NCI-H748 treated with DMSO at 0.1 percent for 48 hours (cell line): ENCODE measurements around the gene PLAAT1.

Source experiments
- DNase-seq: peaks from one replicate; lab custom pipeline; 2025; lab: John Stamatoyannopoulos, UW

The PLAAT1 gene

DNA sequence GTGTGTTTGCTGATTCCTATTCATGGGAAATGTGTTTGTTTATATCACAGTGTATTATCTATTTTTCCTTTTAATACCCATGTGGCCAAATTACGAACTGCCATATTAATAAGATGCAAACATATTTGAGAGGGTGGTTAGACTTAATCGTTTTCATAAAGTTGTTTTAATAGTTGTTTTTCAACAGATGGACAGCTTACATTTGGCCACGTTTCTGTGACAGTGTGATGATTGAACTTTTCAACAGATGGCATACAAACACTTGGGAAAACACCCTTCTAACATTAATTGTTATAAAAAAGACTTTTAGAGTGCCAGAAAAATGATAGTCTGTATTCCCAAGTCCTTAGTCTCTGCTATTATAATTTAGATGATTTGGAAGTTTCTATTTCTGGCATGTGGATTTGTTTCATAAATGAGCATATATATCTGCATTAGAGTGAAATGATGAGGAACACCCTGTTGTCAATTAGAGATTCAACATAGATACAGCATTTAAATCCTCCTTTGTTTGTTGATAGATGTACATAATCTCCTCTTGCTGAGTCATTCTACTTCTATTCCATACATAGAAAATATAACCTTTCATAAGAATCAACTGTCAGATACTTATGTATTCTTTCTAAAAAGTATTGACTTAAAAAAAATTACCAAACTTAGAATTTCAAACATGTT, 13.1 kb downstream of the PLAAT1 start:
- no peak for DNase-seq

DNA sequence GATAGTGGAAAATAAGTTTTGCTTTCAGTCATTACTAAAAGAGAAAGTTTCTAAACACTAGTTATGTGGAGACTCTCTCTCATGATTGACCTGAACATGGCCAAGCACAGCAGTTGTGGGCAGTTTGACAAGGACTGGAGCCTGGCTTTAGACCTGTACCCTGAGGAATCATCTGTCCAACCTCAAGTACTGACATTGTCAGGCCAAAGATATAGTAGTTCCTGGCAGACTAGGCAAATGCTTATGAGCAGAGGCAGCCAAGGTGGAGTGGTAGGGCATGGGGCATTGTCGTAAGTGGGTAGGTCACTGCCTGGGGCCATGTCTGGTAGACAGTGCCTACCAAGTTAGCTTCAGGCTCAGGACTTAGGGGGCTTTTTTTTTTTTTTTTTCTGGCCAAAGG, 20.9 kb downstream of the PLAAT1 start:
- DNase-seq = no peak

DNA sequence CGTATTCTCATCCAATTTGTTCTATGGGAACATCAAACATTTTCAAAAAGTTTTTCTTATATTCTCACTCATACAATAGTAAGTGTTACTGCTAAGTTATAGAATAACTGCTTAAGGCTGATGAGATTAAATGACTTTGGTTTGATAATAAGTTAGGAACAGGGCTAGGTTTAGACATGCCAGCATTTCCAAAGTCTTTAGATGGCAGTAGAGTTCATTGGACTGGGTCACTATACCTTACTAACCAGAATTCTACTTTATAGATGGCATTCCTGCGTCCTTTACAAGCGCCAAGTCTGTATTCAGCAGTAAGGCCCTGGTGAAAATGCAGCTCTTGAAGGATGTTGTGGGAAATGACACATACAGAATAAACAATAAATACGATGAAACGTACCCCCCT, 21.7 kb downstream of the PLAAT1 start:
- no peak for DNase-seq

DNA sequence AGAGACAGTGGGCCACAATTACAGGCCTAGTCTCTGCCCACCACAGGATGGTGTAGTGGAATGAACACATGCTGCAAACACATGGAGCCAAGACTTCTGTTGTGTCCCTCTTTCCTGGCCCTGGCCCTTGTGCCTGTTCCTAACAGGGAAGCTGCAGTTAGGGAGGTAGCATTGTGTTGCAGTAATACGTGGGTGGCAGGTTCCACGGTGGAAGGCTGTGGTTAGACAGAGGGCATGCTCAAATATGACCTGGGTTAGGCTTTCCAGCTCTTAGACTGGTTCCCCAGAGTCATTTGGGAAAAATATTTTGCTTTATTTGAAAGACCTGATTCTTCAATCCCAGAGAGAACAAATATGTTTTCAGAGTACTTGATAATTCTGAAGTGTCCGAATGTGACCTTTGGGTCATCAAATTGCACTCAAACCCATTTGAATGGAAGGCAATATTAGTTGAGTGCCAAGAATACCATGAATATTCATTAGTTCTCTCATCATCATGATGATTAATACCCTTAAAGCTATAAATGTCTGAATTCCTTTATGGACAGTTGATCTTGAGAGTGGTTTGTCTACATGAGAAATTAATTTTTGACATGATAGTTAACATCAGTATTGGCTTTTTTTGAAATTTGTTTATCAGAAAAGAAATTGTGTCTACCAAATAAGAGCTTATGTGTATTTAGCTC, 28.5 kb downstream of the PLAAT1 start:
- DNase-seq = no peak

DNA sequence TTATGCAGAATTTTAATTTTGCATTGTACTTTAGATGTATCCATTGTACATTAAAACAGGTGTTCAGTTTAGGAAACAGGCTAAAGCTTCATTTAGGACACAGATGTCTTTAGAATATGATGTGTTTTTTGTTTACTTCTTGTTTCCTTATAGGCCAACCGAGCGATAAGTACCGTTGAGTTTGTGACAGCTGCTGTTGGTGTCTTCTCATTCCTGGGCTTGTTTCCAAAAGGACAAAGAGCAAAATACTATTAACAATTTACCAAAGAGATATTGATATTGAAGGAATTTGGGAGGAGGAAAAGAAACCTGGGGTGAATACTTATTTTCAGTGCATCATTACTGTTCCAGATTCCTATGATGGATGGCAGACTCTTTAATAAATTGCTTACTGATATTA, 29.4 kb downstream of the PLAAT1 start:
- no peak for DNase-seq

DNA sequence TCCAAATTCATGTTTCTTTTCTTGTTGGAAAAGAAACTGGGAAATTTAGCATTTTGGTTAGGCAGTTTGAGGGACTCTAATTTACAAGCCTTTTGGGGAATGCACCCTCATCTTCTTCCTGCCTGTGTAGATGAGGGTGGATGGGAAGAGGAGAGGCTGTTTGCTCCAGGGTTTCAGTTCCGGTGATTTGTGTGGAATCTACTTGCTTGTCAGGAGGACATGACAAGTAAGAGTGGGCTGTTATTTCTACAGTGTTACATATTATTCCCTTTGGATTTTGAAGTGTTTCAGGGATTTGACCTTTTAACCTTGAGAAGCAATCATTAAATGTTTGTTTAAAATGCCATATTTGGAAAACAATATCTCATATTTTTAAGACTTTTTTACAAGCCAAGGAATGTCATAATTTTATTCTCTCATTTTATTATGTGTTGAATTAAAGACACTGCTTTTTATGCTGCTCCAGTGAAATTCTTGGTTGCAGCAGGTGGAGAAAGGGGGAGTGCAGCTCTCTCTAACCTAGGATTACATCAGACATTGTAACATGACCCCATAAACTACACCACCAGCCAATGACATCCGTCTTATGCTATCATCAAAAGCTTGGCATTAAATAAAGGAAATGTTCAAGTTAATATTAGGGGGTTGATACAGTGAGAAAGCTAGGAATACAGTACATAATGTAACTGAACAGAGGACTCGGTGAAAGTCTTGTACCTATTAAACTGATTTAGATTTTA, 30.2 kb downstream of the PLAAT1 start:
- DNase-seq = no peak

DNA sequence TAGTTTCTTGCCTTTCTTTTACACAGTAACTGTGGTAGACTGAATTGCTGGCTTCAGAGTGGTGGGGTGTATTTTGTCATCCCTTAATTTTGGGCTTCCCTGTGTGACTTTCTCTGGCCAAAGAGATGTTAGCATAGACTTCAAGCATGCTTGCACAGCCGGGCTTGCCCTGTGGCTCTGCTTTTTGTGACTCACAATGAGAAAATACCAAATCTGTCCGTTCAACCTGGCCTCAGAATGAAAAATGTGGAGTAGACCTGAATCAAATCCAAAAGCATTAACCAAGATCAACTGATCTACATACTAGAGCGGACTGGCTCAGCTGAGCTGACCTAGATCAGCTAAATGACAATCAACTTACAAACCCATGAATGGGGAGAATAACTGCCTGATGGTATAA, 51.4 kb downstream of the PLAAT1 start:
- no peak for DNase-seq

DNA sequence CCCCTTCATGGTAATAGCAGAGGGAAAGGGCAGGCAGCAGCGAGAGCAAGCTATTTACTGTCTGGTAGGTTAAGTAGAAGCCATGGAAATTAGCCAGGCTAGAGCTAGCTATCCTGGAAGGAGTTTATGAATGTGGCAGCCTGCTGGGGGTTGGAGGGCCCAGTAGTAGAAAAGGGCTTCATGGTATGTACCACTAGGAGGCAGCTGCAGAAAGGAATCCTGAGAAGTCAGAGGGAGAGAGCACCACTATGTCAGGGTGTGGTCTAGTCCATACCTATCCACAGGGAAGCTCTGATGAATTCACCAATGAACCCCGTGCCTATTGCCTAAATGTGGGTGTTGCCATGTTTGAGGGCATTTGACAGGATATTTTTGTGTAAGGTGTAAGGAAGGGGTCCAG, 55.0 kb downstream of the PLAAT1 start:
- no peak for DNase-seq

DNA sequence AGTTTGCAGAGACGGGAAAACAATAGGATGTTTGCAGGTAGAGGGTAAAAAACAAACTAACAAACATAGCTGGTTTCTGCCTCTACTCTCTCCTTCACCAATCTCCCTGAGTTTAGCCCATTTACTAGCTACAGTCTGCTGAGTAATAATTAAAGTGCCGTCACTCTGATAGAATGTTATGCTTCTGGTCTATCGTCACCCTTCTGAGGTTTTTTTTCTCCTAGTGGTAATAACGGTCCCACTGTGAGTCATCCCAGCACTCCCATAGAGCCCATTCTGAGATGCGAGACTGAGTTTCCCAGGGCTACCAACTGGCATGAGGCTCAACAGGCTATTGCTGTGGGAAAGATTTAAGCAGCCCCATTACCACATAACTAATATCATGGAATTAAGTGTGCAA, 56.4 kb downstream of the PLAAT1 start:
- no peak for DNase-seq

DNA sequence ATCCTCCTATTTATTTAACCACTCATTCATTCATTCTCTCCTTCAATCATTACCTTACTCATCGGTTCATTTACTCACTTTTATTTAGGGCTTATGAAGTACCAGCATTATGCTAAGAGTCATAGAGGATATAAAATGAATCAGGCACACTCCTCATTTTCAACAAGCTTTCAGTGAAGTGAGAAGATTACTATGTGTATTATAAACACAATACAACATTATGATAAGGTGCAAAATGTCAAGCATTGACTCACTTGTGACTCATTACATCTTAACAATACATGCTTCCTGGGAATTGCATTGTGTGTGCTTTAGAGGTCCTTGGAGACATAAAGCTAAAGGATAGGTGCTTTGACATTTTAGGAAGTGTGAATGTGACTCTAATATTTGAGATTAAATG, 60.4 kb downstream of the PLAAT1 start:
- DNase-seq = no peak

DNA sequence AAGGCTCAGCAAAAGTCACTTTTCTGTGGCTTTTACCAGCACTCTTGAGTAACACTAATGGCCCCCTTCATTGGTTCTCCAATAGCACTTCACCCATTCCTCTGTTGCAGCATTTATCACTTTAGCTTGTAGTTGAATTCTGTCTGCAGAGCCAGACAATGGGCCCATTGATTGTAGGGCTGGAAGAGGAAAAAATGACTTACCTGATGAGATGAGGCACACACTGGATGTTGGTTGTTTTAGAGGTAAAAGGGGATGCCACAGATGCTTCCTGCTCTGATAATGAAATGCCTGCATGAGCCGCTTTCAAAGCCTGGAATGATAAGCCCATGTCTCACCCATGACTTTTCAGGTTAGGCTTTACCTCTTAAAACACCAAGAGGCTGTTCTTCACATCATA, 64.3 kb downstream of the PLAAT1 start:
- no peak for DNase-seq

DNA sequence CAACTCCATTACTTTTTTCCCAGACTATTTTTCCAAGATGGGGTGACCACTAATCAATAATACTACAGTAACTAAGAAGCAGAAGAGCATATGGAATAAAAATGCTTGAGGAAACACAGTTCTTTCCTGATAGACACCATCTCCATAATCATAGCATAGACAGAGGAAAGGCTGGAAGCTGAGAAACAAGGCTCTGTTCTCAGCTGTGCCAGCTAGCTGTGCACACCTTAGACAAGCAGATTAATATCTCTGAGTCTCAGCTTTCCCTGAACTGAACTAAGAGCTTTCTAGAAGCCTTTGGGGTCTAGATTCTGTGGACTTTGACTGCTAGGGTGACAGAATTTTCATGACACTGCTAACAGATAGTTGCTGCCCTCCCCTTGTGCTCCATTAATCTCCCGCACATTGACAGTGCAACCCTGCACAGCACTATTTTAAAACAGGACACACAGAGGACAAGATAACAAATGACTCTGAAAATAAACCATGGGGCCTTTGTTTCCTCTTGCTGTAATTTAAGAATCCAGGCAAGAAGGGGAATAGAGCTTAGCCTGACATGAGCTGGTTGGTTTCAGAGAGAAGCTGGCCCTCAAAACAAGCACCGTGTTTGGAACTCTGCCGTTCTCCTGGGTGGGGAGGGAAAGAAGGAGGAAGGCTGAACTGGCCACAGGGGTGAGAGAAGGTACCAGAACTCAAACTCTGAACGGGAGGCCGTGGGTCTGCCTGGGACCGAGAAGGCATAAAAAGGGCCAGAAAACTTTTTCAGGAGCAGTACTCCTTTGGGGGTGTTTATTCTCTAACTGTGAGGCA, 70.1 kb downstream of the PLAAT1 start:
- no peak for DNase-seq

DNA sequence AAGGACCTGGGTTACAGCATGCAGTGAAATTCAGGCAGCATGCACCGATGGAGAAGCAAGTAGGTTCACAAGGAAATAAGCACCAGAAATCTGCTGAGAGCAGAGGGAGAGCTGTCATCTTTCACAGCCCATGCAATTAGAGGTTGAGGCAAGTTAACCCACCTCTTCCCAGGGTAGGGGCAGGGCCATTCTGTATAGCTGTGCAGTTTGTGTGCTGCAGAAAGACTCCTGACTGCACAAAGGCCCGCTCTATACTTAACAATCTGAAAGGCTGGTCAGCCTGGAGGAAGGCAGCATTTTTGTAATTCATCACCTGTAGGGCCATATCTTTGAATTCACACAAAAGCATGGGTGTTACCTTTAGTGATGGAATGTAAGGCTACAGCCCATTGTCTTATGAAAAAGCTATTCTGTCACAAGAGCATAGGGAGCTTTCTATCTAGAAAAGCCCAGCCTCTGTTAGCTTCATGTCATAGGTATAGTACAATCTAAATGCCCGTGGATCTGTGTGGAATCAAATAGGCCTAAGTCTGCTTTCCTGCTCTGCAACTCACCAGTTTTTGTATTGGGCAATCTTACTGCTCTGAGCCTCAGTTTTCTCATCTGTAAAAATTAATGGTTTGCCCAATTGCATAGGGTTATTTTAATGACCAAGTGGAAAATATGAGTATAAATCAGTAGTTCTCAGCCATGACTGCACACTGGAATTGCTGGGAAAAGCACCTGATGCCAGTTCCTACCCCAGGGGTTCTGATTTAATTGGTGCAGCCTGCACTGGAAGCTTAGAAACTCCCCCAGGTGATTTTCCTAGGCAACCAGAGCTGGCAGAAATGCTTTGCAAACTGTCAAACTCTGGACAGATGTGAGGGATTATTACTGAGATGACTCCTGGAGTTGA, 72.3 kb downstream of the PLAAT1 start:
- DNase-seq = no peak

DNA sequence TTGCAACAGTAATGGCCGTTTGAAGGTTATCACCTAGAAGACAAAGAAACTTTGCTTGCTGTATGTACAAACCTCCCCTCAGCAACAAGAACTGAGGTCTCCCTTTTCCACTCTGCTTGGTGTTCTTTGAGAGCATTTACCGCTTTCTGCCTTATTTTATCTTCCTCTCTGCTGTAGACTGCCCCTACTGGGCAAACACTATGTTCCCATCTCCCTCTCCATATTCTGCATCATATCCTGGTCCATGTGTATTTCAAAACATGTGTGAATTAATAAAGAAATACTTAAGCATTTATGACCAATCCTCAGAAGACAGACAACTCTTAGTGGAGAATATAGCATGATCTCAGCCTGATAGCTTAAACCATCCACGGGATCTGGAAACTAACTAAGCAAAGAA, 73.1 kb downstream of the PLAAT1 start:
- no peak for DNase-seq

DNA sequence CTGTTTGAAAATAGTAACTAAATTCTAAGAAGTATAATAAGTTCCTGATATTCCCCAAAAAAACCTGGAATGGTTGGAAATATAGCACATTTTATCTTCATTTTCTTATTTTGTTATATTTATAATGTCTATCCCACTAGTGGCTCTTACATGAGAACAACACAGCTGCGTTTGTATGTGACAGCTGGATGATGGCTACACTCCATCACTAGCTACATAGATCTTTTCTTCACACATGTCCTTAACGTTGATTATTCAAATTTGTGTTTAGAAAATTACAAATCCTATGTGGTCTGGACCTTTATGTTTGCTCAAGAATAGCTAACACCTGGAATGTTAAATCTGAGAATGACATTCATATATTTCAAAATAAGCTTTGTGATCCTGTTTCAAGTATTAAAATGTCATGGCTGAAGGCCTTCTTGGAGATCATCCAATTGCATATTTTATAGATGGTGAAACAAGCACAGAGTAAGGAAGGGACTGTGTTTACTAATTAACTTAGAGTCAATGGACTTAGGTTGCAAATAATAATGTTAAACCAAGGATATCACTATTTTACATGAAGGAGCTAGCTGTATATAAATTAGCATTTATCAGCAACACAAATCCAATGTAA, 76.8 kb downstream of the PLAAT1 start:
- DNase-seq = no peak
